ENCODE data around the gene RNF222. TPM values are rescaled to one million over a fixed set of nuclear protein-coding genes. Genes with fewer than 3 reads are reported as not detected.

The RNF222 gene
- total and polyA plus RNA-seq, 2 experiments from 2014 or later = 0.07 TPM; not detected in 1

GRCh38 chr17:8391711-8392110, 5.9 kb downstream of the RNF222 start:
- no peak for TF ChIP-seq ZNF331 (CRISPR knock-in tag; IDR thresholded peaks at IDR 0.05; ENCODE audit: low read depth)
- no peak for TF ChIP-seq JUNB (IDR thresholded peaks at IDR 0.05; ENCODE audit: unreplicated experiment)
- no peak for TF ChIP-seq EZH2 (IDR thresholded peaks at IDR 0.05; ENCODE audit: low read depth, unreplicated experiment)
- no peak for TF ChIP-seq STAT1 (IDR thresholded peaks at IDR 0.05; ENCODE audit: unreplicated experiment)
- no peak for TF ChIP-seq POLR2AphosphoS5 (IDR thresholded peaks at IDR 0.05; ENCODE audit: low read depth)
- no peak for TF ChIP-seq NANOG (IDR thresholded peaks at IDR 0.05; ENCODE audit: borderline replicate concordance)
- TF ChIP-seq ZNF462 (CRISPR knock-in tag; IDR thresholded peaks at IDR 0.05) = no peak
- no peak for TF ChIP-seq CREB1 (CRISPR knock-in tag; IDR thresholded peaks at IDR 0.05; ENCODE audit: low read depth)
- no peak for TF ChIP-seq REST (IDR thresholded peaks at IDR 0.05; ENCODE audit: unreplicated experiment)
- TF ChIP-seq ZNF114 (CRISPR knock-in tag; IDR thresholded peaks at IDR 0.05) = no peak
- TF ChIP-seq ETS1 (IDR thresholded peaks at IDR 0.05) = no peak
- no peaks in the 10 kb centered on the region for H3K27me3 ChIP-seq (ENCODE audit: insufficient read depth)
- H3K4me1 ChIP-seq (ENCODE audit: insufficient read depth) = peaks cover 7% of the 10 kb centered on the region; the same call in 1 of the 2 replicates
- H3K27ac ChIP-seq (ENCODE audit: low read depth) = no peak overlapping the region
- H3F3A ChIP-seq (replicated peaks; ENCODE audit: low read depth) = no peaks in the 10 kb centered on the region; the same call in 1 of the 2 replicates
- Mint-ChIP-seq H3K36me3 (ENCODE audit: low read depth) (peaks cover under 1% of the 10 kb centered on the region; the same call in 1 of the 3 replicates), H3K4me1 (peaks cover under 1% of the 10 kb centered on the region; the same call in 1 of the 3 replicates), H3K27me3 (ENCODE audit: insufficient read depth, low read depth, poor library complexity) (peaks cover 6% of the 10 kb centered on the region), H3K27ac (no peak overlapping the region), H3K9me3 (no peaks in the 10 kb centered on the region), H3K4me3 (no peak overlapping the region)
- DNase-seq (ENCODE audit: low spot score) (no peak), ATAC-seq (peak; percentile 47)
- peak overlapping the region; percentile 35; the same call in 1 of the 2 replicates for H3K4me2 ChIP-seq
- no peak overlapping the region for H3K4me3 ChIP-seq
- no peak overlapping the region for H2AFZ ChIP-seq
- H3K36me3 ChIP-seq (ENCODE audit: insufficient read depth) = no peaks in the 10 kb centered on the region
- H4K20me1 ChIP-seq (replicated peaks; ENCODE audit: insufficient read depth) = no peaks in the 10 kb centered on the region
- H3K9me2 ChIP-seq (ENCODE audit: insufficient read depth) = no peaks in the 10 kb centered on the region
- H3K79me2 ChIP-seq (replicated peaks; ENCODE audit: insufficient read depth) = no peaks in the 10 kb centered on the region

All from GM23338 (cell line).